ENCODE data around the gene CD300E.

GRCh38 chr17:74565126-74565525, 58.4 kb downstream of the CD300E start:
- TF ChIP-seq CTCF (conservative IDR thresholded peaks at IDR 0.05; ENCODE audit: low read depth, low read length) (no peak), POLR2A (IDR thresholded peaks at IDR 0.05; ENCODE audit: low read depth, low read length) (no peak), CEBPB (IDR thresholded peaks at IDR 0.05; ENCODE audit: low read depth, low read length) (no peak), USF2 (IDR thresholded peaks at IDR 0.05; ENCODE audit: low read depth, low read length) (no peak), MAZ (IDR thresholded peaks at IDR 0.05; ENCODE audit: borderline replicate concordance, low read depth, low read length) (no peak), RAD21 (IDR thresholded peaks at IDR 0.05; ENCODE audit: low read length) (no peak)
